WTC11 (cell line): ENCODE measurements around the gene NDUFB10. TPM values are rescaled to one million over a fixed set of nuclear protein-coding genes. Genes with fewer than 3 reads are reported as not detected.

Experiments
- ATAC-seq: fragments of 200-7000 bp; cut with Tn5 transposase; 2 replicates; pipeline ENCODE4 v1.10.0; 2021; ENCODE audit warnings: mild to moderate bottlenecking, moderate library complexity
- CTCF ChIA-PET: fragments of 300-600 bp; sonication (Branson Sonifier 250); formaldehyde crosslinking; loops from one replicate; lab custom pipeline; 2021; ENCODE audit warnings: antibody characterized with exemption; lab: Charles Lee
- POLR2A ChIA-PET: fragments of 350-600 bp; sonication (Branson Sonifier 250); formaldehyde crosslinking; loops from one replicate; lab custom pipeline; 2021; ENCODE audit warnings: antibody characterized with exemption; lab: Charles Lee
- DNase-seq: peaks from one replicate; pipeline ENCODE4 v3.0.0; 2021; ENCODE audit warnings: low spot score
- H3K27ac Mint-ChIP-seq: 2 replicates; pipeline ENCODE4 v1.8.0; 2021; ENCODE audit warnings: mixed read lengths
- H3K27me3 Mint-ChIP-seq: 2 replicates; pipeline ENCODE4 v1.8.0; 2021; ENCODE audit warnings: low read depth, mild to moderate bottlenecking, moderate library complexity, mixed read lengths
- H3K36me3 Mint-ChIP-seq: 2 replicates; pipeline ENCODE4 v1.8.0; 2021; ENCODE audit warnings: mixed read lengths
- H3K4me1 Mint-ChIP-seq: 2 replicates; pipeline ENCODE4 v1.8.0; 2022; ENCODE audit warnings: mixed read lengths
- H3K4me3 Mint-ChIP-seq: 2 replicates; pipeline ENCODE4 v1.8.0; 2021; ENCODE audit warnings: mild to moderate bottlenecking, moderate library complexity, mixed read lengths
- H3K9me3 Mint-ChIP-seq: 2 replicates; pipeline ENCODE4 v1.8.0; 2021; ENCODE audit warnings: mixed read lengths
- GABPB1 ChIP-seq: sonication (generic); formaldehyde crosslinking; IDR thresholded peaks from 2 replicates; pipeline ENCODE4 v1.8.1; 2023; ENCODE audit warnings: mild to moderate bottlenecking, missing genetic modification reagents
- GRHL2 ChIP-seq: fragments of 250-450 bp; sonication (Bioruptor Pico); IDR thresholded peaks from 2 replicates; pipeline ENCODE4 v1.8.0; 2022; ENCODE audit warnings: mild to moderate bottlenecking, moderate library complexity; ENCODE audit not compliant: insufficient replicate concordance, severe bottlenecking
- MYBL2 ChIP-seq: sonication (generic); formaldehyde crosslinking; IDR thresholded peaks from 2 replicates; pipeline ENCODE4 v1.8.1; 2023; ENCODE audit warnings: mild to moderate bottlenecking, moderate library complexity, missing genetic modification reagents
- OVOL2 ChIP-seq: fragments of 250-450 bp; sonication (Bioruptor Pico); IDR thresholded peaks from 2 replicates; pipeline ENCODE4 v1.9.0; 2021; ENCODE audit warnings: mild to moderate bottlenecking, borderline replicate concordance
- SMAD4 ChIP-seq: sonication (generic); formaldehyde crosslinking; IDR thresholded peaks from 2 replicates; pipeline ENCODE4 v1.8.0; 2022; ENCODE audit warnings: mild to moderate bottlenecking, missing genetic modification reagents
- TP53 ChIP-seq: sonication (generic); formaldehyde crosslinking; IDR thresholded peaks from 2 replicates; pipeline ENCODE4 v1.8.1; 2023; ENCODE audit warnings: mild to moderate bottlenecking, missing genetic modification reagents
- ZNF219 ChIP-seq: sonication (generic); formaldehyde crosslinking; IDR thresholded peaks from 2 replicates; pipeline ENCODE4 v1.8.0; 2023; ENCODE audit warnings: missing genetic modification reagents, mild to moderate bottlenecking, borderline replicate concordance
- ZNF263 ChIP-seq: sonication (generic); formaldehyde crosslinking; IDR thresholded peaks from 2 replicates; pipeline ENCODE4 v1.8.1; 2022; ENCODE audit warnings: low read depth, mild to moderate bottlenecking, moderate library complexity, missing genetic modification reagents
- ZNF423 ChIP-seq: fragments of 250-450 bp; sonication (Bioruptor Pico); IDR thresholded peaks from 2 replicates; pipeline ENCODE4 v2.1.2; 2022; ENCODE audit warnings: mild to moderate bottlenecking, moderate library complexity
- total RNA-seq: library from RNA; stranded (reverse); gene quantifications from 3 replicates; pipeline ENCODE4 v1.2.3, GENCODE V29; 2021
- TF ChIP-seq, protein P1 (sequence below): sonication (generic); formaldehyde crosslinking; IDR thresholded peaks from 2 replicates; pipeline ENCODE4 v1.8.0; 2023; ENCODE audit warnings: missing genetic modification reagents, mild to moderate bottlenecking, borderline replicate concordance
- TF ChIP-seq, protein P2 (sequence below): sonication (generic); formaldehyde crosslinking; IDR thresholded peaks from 2 replicates; pipeline ENCODE4 v1.8.0; 2023; ENCODE audit warnings: mild to moderate bottlenecking, missing genetic modification reagents
- TF ChIP-seq, protein P3 (sequence below): fragments of 250-450 bp; sonication (Bioruptor Pico); conservative IDR thresholded peaks from 2 replicates; pipeline ENCODE4 v1.9.0; 2021; ENCODE audit warnings: mild to moderate bottlenecking
- TF ChIP-seq, protein P4 (sequence below): sonication (generic); formaldehyde crosslinking; IDR thresholded peaks from 2 replicates; pipeline ENCODE4 v1.8.1; 2022; ENCODE audit warnings: low read depth, mild to moderate bottlenecking, moderate library complexity, missing genetic modification reagents, borderline replicate concordance
- TF ChIP-seq, protein P5 (sequence below): sonication (generic); formaldehyde crosslinking; IDR thresholded peaks from 2 replicates; pipeline ENCODE4 v1.8.1; 2023; ENCODE audit warnings: mild to moderate bottlenecking, moderate library complexity, missing genetic modification reagents
- TF ChIP-seq, protein P6 (sequence below): sonication (generic); formaldehyde crosslinking; IDR thresholded peaks from 2 replicates; pipeline ENCODE4 v1.8.1; 2023; ENCODE audit warnings: mild to moderate bottlenecking, missing genetic modification reagents, moderate library complexity

The NDUFB10 gene
- total RNA-seq, 1 experiment from 2014 or later: 228 TPM

DNA sequence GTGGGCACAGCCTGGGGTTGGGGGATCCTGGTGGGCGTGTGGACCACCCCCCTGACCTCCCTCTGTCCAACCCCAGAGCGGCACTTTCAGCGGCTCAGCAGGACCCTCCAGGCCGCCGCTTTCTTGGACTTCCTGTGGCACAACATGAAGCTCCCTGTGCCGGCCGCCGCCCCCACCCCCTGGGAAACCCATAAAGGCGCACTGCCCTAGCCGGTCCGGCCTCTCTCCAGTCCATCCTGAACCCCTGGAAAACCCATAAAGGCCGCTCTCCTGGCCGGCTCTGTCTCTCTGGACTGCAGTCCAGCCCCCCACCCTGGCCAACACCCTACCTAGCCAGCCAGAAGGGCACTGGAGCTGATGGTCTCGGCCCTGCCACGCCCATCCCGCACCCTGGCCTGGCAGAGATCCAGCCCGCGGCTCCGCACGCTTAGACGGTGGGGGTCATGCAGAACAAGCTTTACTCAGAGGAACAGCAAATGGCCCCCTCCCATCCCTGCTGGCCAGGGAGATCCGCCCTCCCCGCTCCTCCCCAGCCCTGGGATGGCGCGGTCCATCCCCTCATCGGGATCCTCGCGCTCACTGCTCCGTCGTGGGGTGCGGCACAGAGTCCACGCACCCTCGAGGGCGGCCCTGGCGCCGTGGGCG lies 19.3 kb downstream of the NDUFB10 start:
- Mint-ChIP-seq H3K9me3 (no peaks in the 10 kb centered on the region), H3K27ac (no peak overlapping the region), H3K4me1 (peaks cover 19% of the 10 kb centered on the region), H3K4me3 (peak overlapping the region; percentile 42), H3K36me3 (peaks cover 10% of the 10 kb centered on the region)
- ChIA-PET POLR2A (interaction anchor here (1.1 to 1.6 kb wide), 3 partner anchors 13 to 35 kb away, joined by 3 to 7 read pairs (median 3); partner anchors contain the start of genes MSRB1 and RPS2), CTCF (interaction anchor here (1.1 to 4.4 kb wide), 6 partner anchors 14 to 196 kb away, joined by 3 to 19 read pairs (median 4); partner anchors contain the start of genes NUBP2, SPSB3 and TRAF7)
- peak; percentile 45 for DNase-seq
- ATAC-seq: peak; percentile 4
- TF ChIP-seq MYBL2 (CRISPR knock-in tag): 0 out of 2 replicates have a peak, but pooled peaks have one; percentile 2
- TF ChIP-seq, protein P1, sequence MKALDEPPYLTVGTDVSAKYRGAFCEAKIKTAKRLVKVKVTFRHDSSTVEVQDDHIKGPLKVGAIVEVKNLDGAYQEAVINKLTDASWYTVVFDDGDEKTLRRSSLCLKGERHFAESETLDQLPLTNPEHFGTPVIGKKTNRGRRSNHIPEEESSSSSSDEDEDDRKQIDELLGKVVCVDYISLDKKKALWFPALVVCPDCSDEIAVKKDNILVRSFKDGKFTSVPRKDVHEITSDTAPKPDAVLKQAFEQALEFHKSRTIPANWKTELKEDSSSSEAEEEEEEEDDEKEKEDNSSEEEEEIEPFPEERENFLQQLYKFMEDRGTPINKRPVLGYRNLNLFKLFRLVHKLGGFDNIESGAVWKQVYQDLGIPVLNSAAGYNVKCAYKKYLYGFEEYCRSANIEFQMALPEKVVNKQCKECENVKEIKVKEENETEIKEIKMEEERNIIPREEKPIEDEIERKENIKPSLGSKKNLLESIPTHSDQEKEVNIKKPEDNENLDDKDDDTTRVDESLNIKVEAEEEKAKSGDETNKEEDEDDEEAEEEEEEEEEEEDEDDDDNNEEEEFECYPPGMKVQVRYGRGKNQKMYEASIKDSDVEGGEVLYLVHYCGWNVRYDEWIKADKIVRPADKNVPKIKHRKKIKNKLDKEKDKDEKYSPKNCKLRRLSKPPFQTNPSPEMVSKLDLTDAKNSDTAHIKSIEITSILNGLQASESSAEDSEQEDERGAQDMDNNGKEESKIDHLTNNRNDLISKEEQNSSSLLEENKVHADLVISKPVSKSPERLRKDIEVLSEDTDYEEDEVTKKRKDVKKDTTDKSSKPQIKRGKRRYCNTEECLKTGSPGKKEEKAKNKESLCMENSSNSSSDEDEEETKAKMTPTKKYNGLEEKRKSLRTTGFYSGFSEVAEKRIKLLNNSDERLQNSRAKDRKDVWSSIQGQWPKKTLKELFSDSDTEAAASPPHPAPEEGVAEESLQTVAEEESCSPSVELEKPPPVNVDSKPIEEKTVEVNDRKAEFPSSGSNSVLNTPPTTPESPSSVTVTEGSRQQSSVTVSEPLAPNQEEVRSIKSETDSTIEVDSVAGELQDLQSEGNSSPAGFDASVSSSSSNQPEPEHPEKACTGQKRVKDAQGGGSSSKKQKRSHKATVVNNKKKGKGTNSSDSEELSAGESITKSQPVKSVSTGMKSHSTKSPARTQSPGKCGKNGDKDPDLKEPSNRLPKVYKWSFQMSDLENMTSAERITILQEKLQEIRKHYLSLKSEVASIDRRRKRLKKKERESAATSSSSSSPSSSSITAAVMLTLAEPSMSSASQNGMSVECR (CRISPR knock-in tag): peak; percentile 46; the same call in 1 of the 2 replicates
- TF ChIP-seq, protein P2, sequence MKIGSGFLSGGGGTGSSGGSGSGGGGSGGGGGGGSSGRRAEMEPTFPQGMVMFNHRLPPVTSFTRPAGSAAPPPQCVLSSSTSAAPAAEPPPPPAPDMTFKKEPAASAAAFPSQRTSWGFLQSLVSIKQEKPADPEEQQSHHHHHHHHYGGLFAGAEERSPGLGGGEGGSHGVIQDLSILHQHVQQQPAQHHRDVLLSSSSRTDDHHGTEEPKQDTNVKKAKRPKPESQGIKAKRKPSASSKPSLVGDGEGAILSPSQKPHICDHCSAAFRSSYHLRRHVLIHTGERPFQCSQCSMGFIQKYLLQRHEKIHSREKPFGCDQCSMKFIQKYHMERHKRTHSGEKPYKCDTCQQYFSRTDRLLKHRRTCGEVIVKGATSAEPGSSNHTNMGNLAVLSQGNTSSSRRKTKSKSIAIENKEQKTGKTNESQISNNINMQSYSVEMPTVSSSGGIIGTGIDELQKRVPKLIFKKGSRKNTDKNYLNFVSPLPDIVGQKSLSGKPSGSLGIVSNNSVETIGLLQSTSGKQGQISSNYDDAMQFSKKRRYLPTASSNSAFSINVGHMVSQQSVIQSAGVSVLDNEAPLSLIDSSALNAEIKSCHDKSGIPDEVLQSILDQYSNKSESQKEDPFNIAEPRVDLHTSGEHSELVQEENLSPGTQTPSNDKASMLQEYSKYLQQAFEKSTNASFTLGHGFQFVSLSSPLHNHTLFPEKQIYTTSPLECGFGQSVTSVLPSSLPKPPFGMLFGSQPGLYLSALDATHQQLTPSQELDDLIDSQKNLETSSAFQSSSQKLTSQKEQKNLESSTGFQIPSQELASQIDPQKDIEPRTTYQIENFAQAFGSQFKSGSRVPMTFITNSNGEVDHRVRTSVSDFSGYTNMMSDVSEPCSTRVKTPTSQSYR (CRISPR knock-in tag): peak; percentile 13; the same call in 1 of the 2 replicates
- no peak for TF ChIP-seq ZNF423 (CRISPR knock-in tag)
- TF ChIP-seq GRHL2 (CRISPR knock-in tag): no peak
- TF ChIP-seq, protein P3, sequence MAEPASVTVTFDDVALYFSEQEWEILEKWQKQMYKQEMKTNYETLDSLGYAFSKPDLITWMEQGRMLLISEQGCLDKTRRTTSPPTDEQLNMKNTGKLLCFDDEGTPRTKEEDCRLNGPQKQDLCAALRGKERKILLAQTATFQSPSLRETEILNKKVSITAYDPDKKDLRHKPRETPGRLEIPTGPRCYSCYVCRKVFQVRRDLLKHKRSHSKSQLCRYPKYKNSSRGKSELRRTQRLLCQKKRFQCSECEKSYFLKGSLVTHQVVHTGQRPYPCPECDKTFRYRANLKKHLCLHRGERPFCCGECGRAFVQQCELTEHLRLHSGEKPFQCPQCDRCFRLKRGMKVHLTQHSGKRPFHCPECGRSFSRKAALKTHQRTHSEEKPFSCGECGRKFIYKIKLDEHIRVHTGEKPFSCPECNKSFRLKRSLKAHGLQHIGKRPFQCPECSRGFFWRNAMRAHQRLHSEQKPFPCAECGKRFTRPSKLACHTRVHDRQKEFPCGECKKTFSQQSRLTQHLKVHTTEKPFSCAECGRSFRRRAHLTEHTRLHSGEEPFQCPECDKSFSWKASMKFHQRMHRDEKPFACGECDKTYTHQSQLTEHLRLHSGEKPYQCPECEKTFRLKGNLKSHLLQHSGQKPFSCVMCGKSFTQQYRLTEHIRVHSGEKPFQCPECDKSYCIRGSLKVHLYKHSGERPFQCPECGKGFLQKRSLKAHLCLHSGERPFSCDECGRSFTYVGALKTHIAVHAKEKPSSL (CRISPR knock-in tag): no peak
- TF ChIP-seq, protein P4, sequence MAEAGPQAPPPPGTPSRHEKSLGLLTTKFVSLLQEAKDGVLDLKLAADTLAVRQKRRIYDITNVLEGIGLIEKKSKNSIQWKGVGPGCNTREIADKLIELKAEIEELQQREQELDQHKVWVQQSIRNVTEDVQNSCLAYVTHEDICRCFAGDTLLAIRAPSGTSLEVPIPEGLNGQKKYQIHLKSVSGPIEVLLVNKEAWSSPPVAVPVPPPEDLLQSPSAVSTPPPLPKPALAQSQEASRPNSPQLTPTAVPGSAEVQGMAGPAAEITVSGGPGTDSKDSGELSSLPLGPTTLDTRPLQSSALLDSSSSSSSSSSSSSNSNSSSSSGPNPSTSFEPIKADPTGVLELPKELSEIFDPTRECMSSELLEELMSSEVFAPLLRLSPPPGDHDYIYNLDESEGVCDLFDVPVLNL: no peak
- TF ChIP-seq SMAD4: no peak
- TF ChIP-seq, all 79 proteins: peak for 3
- H3K27me3 Mint-ChIP-seq: peaks cover 39% of the 10 kb centered on the region

DNA sequence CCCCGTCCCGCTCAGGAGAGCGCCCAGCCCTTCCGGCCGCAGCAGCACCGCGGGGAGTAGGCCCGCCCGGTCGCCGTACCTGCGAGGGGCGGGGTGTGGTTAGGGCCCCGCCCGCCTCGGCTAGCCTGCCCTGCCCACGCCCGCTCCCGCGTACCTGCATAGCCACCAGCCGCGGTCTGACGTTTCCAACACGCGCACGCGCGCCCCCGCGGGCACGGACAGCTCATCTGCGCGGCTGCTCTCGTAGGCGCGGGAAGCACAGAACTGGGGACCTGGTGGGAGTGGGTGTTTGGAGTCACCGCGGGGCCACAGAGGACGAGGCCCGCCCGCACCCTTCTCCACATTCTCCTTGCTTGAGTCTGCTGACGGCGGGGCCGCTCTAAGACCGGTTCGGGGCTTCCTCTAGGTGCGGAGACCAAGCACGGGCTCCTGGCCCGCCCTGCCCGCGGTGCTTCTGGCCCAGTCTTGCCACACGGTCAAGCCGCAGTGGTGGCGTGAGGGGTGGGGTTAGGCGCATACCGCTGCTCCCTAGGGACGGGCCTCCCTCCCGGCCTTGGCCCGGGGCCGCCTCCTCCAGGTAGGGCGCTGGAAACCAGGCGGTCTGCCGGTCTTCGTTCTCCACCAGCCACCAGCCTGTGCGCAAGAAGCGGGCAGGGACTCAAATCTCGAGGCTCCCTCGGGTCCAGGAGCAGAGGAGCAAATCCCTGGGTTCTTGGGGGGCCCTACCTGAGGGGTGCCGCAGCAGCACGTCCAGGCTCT lies 20.1 kb downstream of the NDUFB10 start:
- peak; percentile 31 for ATAC-seq
- TF ChIP-seq ZNF263 (CRISPR knock-in tag): no peak
- no peak for TF ChIP-seq OVOL2
- TF ChIP-seq, protein P5, sequence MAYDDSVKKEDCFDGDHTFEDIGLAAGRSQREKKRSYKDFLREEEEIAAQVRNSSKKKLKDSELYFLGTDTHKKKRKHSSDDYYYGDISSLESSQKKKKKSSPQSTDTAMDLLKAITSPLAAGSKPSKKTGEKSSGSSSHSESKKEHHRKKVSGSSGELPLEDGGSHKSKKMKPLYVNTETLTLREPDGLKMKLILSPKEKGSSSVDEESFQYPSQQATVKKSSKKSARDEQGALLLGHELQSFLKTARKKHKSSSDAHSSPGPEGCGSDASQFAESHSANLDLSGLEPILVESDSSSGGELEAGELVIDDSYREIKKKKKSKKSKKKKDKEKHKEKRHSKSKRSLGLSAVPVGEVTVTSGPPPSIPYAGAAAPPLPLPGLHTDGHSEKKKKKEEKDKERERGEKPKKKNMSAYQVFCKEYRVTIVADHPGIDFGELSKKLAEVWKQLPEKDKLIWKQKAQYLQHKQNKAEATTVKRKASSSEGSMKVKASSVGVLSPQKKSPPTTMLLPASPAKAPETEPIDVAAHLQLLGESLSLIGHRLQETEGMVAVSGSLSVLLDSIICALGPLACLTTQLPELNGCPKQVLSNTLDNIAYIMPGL (CRISPR knock-in tag): peak; percentile 8; the same call in 1 of the 2 replicates
- no peak for TF ChIP-seq GABPB1 (CRISPR knock-in tag)
- peak; percentile 94 for TF ChIP-seq TP53
- TF ChIP-seq ZNF219 (CRISPR knock-in tag): no peak
- TF ChIP-seq, protein P6, sequence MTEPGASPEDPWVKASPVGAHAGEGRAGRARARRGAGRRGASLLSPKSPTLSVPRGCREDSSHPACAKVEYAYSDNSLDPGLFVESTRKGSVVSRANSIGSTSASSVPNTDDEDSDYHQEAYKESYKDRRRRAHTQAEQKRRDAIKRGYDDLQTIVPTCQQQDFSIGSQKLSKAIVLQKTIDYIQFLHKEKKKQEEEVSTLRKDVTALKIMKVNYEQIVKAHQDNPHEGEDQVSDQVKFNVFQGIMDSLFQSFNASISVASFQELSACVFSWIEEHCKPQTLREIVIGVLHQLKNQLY (CRISPR knock-in tag): no peak
- TF ChIP-seq, protein P3 (CRISPR knock-in tag): no peak

More for the DNA sequence above, 20.1 kb downstream of the NDUFB10 start:
- peaks cover 39% of the 10 kb centered on the region for H3K27me3 Mint-ChIP-seq
- peaks cover 10% of the 10 kb centered on the region for H3K36me3 Mint-ChIP-seq
- ChIA-PET POLR2A (interaction anchor here (1.0 to 3.0 kb wide), 6 partner anchors 15 to 112 kb away, joined by 3 to 20 read pairs (median 4); partner anchors contain the start of genes MSRB1 and RPS2), CTCF (interaction anchor here (1.0 to 4.4 kb wide), 9 partner anchors 13 to 197 kb away, joined by 3 to 19 read pairs (median 4); partner anchors contain the start of genes NUBP2, RPS2, SPSB3 and TRAF7)
- H3K4me1 Mint-ChIP-seq: peaks cover 19% of the 10 kb centered on the region
- H3K9me3 Mint-ChIP-seq: no peaks in the 10 kb centered on the region
- H3K4me3 Mint-ChIP-seq: peak overlapping the region; percentile 64
- H3K27ac Mint-ChIP-seq: no peak overlapping the region
- peak; percentile 74 for DNase-seq
